GM12891 (cell line): ENCODE measurements around the gene ZBTB5.

ENCODE experiments used
- DNase-seq: peaks from one replicate; pipeline ENCODE4 v3.0.0; 2011; ENCODE audit warnings: low spot score; ENCODE audit not compliant: insufficient read length
- FAIRE-seq: peaks from 2 replicates; lab custom pipeline; 2011; peaks lifted over from hg19 to GRCh38; lab: Jason Lieb, UNC
- PAX5 ChIP-seq: IDR thresholded peaks from 2 replicates; pipeline ENCODE4 v1.6.1; 2011; ENCODE audit warnings: low read length, moderate library complexity, mild to moderate bottlenecking; ENCODE audit not compliant: insufficient read depth, severe bottlenecking
- POLR2A ChIP-seq: IDR thresholded peaks from 2 replicates; pipeline ENCODE4 v1.6.1; 2011; ENCODE audit warnings: low read depth, low read length, control low read depth
- POLR2AphosphoS5 ChIP-seq: IDR thresholded peaks from 2 replicates; pipeline ENCODE4 v1.6.1; 2011; ENCODE audit warnings: low read depth, low read length, control low read depth
- POU2F2 ChIP-seq: IDR thresholded peaks from 2 replicates; pipeline ENCODE4 v1.6.1; 2011; ENCODE audit warnings: low read depth, mild to moderate bottlenecking, control low read depth, low read length, moderate library complexity
- SPI1 ChIP-seq: IDR thresholded peaks from 2 replicates; pipeline ENCODE4 v1.6.1; 2011; ENCODE audit warnings: low read depth, low read length, control low read depth
- TAF1 ChIP-seq: IDR thresholded peaks from 2 replicates; pipeline ENCODE4 v1.6.1; 2011; ENCODE audit warnings: low read depth, low read length, control low read depth

The ZBTB5 gene

GRCh38 chr9:37507566-37508134 lies 42.4 kb upstream of the ZBTB5 start:
- FAIRE-seq: no peak
- no peak for DNase-seq
- TF ChIP-seq PAX5: no peak
- no peak for TF ChIP-seq POLR2AphosphoS5
- TF ChIP-seq POU2F2: no peak
- no peak for TF ChIP-seq POLR2A
- no peak for TF ChIP-seq TAF1
- no peak for TF ChIP-seq SPI1

- FAIRE-seq (no peak), DNase-seq (no peak)
- no peak for TF ChIP-seq TAF1
- TF ChIP-seq PAX5: no peak
- no peak for TF ChIP-seq POLR2AphosphoS5
- TF ChIP-seq POU2F2: no peak
- no peak for TF ChIP-seq SPI1
- TF ChIP-seq POLR2A: no peak
Measured at GRCh38 chr9:37504605-37505004, 39.4 kb upstream of the ZBTB5 start.

GRCh38 chr9:37503736-37504135 lies 38.5 kb upstream of the ZBTB5 start:
- TF ChIP-seq POU2F2: no peak
- no peak for TF ChIP-seq PAX5
- no peak for TF ChIP-seq POLR2A
- no peak for TF ChIP-seq POLR2AphosphoS5
- no peak for FAIRE-seq
- DNase-seq: no peak

- no peak for TF ChIP-seq POLR2AphosphoS5
- no peak for TF ChIP-seq POU2F2
- TF ChIP-seq TAF1: no peak
- no peak for TF ChIP-seq SPI1
- no peak for TF ChIP-seq PAX5
- no peak for TF ChIP-seq POLR2A
- no peak for FAIRE-seq
- DNase-seq: no peak
Measured at GRCh38 chr9:37501957-37502596, 36.8 kb upstream of the ZBTB5 start.

- DNase-seq: no peak
- TF ChIP-seq POLR2A (no peak), POLR2AphosphoS5 (no peak), PAX5 (no peak), POU2F2 (no peak), SPI1 (no peak), TAF1 (no peak)
- FAIRE-seq: no peak
Measured at GRCh38 chr9:37499297-37499696, 34.0 kb upstream of the ZBTB5 start.

GRCh38 chr9:37498457-37498856 lies 33.2 kb upstream of the ZBTB5 start:
- DNase-seq (no peak), FAIRE-seq (no peak)
- TF ChIP-seq POLR2AphosphoS5: no peak
- TF ChIP-seq TAF1: no peak
- no peak for TF ChIP-seq POU2F2
- no peak for TF ChIP-seq POLR2A
- no peak for TF ChIP-seq SPI1
- no peak for TF ChIP-seq PAX5

- TF ChIP-seq SPI1 (no peak), TAF1 (no peak), POLR2AphosphoS5 (no peak), POU2F2 (no peak), POLR2A (no peak), PAX5 (no peak)
- FAIRE-seq: no peak
- no peak for DNase-seq
Measured at GRCh38 chr9:37497320-37497719, 32.1 kb upstream of the ZBTB5 start.

- FAIRE-seq (no peak), DNase-seq (no peak)
- TF ChIP-seq TAF1 (no peak), POU2F2 (no peak), SPI1 (no peak), POLR2AphosphoS5 (no peak), POLR2A (no peak), PAX5 (no peak)
Measured at GRCh38 chr9:37496020-37496419, 30.8 kb upstream of the ZBTB5 start.

GRCh38 chr9:37495571-37495970 lies 30.3 kb upstream of the ZBTB5 start:
- FAIRE-seq: no peak
- no peak for DNase-seq
- no peak for TF ChIP-seq TAF1
- no peak for TF ChIP-seq SPI1
- no peak for TF ChIP-seq POU2F2

- TF ChIP-seq PAX5 (no peak), TAF1 (no peak)
- DNase-seq (no peak), FAIRE-seq (no peak)
Measured at GRCh38 chr9:37491939-37492338, 26.7 kb upstream of the ZBTB5 start.

GRCh38 chr9:37486616-37487548 lies 21.6 kb upstream of the ZBTB5 start:
- peak; percentile 26 for FAIRE-seq
- TF ChIP-seq POLR2AphosphoS5 (no peak), SPI1 (no peak), POLR2A (no peak), PAX5 (no peak), POU2F2 (no peak), TAF1 (no peak)
- DNase-seq: no peak
